Endothelial cell of umbilical vein (primary cell): Measurements from ENCODE around the gene ARHGAP42.

Source experiments
- CTCF ChIP-seq, 2 donors: IDR thresholded peaks; 1 replicate in 1 of 2; 2 replicates in 1 of 2; pipeline ENCODE4 v1.5.1; 2011; ENCODE audit warnings: low read length in 2 of 2, mild to moderate bottlenecking in 2 of 2, moderate library complexity in 2 of 2, control low read depth in 1 of 2, inconsistent platforms in 1 of 2, low read depth in 1 of 2; ENCODE audit not compliant: insufficient read depth in 1 of 2; ENCODE audit errors: extremely low read depth in 1 of 2
- EZH2 ChIP-seq: IDR thresholded peaks from 2 replicates; pipeline ENCODE4 v1.6.1; 2012; ENCODE audit warnings: borderline replicate concordance, low read depth, mild to moderate bottlenecking, moderate library complexity, low read length, inconsistent platforms; ENCODE audit not compliant: severe bottlenecking
- FOS ChIP-seq: IDR thresholded peaks from 2 replicates; pipeline ENCODE4 v1.6.1; 2011; ENCODE audit warnings: mild to moderate bottlenecking, low read length, moderate library complexity, borderline replicate concordance; ENCODE audit not compliant: insufficient read depth
- MYC ChIP-seq: IDR thresholded peaks from one replicate; pipeline ENCODE4 v1.6.1; 2011; ENCODE audit warnings: mild to moderate bottlenecking, low read depth, low read length
- POLR2A ChIP-seq: IDR thresholded peaks from 2 replicates; pipeline ENCODE4 v1.6.1; 2012; ENCODE audit warnings: low read depth, mild to moderate bottlenecking, control low read depth, low read length
- POLR2AphosphoS5 ChIP-seq: IDR thresholded peaks from 2 replicates; pipeline ENCODE4 v1.6.1; 2012; ENCODE audit warnings: low read depth, mild to moderate bottlenecking, control low read depth, low read length, moderate library complexity; ENCODE audit not compliant: insufficient read depth

DNA sequence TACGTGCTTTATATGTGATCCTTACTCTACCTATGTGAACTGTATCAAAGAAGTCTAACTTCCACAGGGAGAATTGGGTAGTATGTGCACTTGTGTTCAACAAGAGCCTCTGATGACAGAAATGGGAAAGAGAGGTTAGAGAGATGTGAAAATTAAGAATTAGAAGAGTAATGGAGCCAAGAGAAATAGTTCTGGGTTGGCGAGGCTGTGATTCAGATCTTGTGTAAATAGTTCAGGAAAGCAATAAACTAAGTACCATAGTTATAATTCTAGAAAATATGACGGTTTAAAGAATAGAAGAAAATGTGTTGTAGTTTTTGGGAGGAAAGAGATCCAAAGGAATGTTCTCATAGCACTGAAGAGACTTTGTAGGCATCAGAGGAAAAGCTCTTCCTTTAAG, 112.4 kb downstream of the ARHGAP42 start:
- TF ChIP-seq CTCF (IDR thresholded peaks at IDR 0.05; ENCODE audit: extremely low read depth in 1 of 2, insufficient read depth in 1 of 2, low read depth in 1 of 2, low read length in 2 of 2) (no peak), EZH2 (no peak), FOS (no peak), POLR2AphosphoS5 (no peak), POLR2A (no peak), MYC (no peak)
